ENCODE measurements around the gene TNFSF13. TPM values are rescaled to one million over a fixed set of nuclear protein-coding genes. Genes with fewer than 3 reads are reported as not detected.
A peak's percentile ranks its signal among the peaks of the same experiment; 100 is the strongest.

Gene TNFSF13
- total and polyA plus RNA-seq, 2 of the 8 experiments (the other 6 are each of a cell fraction or from before 2014, with no cell fraction given) = 2.1 to 2.6 TPM

- no peak overlapping the region for H4K5ac ChIP-seq (ENCODE audit: insufficient read length, low read depth, low read length)
- H3K18ac ChIP-seq (ENCODE audit: extremely low read depth, low read length) = no peak overlapping the region
- no peak overlapping the region for H2BK20ac ChIP-seq (ENCODE audit: low read length)
- H3K27ac ChIP-seq (ENCODE audit: low read depth, low read length) = no peak overlapping the region
- H3K9ac ChIP-seq (replicated peaks in 1 of 4; ENCODE audit: extremely low read depth in 1 of 4, low read depth in 3 of 4, low read length in 3 of 4) = no peak overlapping the region
- no peak overlapping the region for H3K56ac ChIP-seq (replicated peaks; ENCODE audit: insufficient read length, low read depth, low read length)
- no peaks in the 10 kb centered on the region for H3K9me3 ChIP-seq (ENCODE audit: insufficient read depth in 2 of 2, low read depth in 1 of 2, low read length in 1 of 2)
- DNase-seq (ENCODE audit: low read depth in 1 of 2, low spot score in 2 of 2) = peak in 1 of 2 experiments; percentile 49
- no peak overlapping the region for H2BK15ac ChIP-seq (ENCODE audit: low read length)
- peaks cover 6 to 31% (median 23%) of the 10 kb centered on the region in 4 experiments for H3K4me1 ChIP-seq (replicated peaks in 1 of 4; ENCODE audit: control insufficient read depth in 3 of 4, insufficient read depth in 4 of 4, low read length in 3 of 4)
- H3K4ac ChIP-seq (replicated peaks; ENCODE audit: insufficient read length, low read depth, low read length) = no peak overlapping the region
- no peaks in the 10 kb centered on the region; the same call in none of the 2 replicates for H3K79me1 ChIP-seq (ENCODE audit: low read depth, low read length)
- H2AK5ac ChIP-seq (ENCODE audit: low read depth, low read length) = no peak overlapping the region
- TF ChIP-seq POLR2A (IDR thresholded peaks at IDR 0.05; ENCODE audit: control extremely low read depth in 1 of 2, low read depth in 2 of 2, low read length in 2 of 2) (peak in 1 of 2 experiments; percentile 17; a peak in 1 of 3 replicates), BRCA1 (IDR thresholded peaks at IDR 0.05; ENCODE audit: low read depth, low read length) (no peak), RAD21 (IDR thresholded peaks at IDR 0.05 in 1 of 2, conservative IDR thresholded peaks at IDR 0.05 in 1 of 2; ENCODE audit: low read depth in 2 of 2, low read length in 2 of 2) (peak; percentile 33 to 35; a peak in 3 of 4 replicates), JUN (IDR thresholded peaks at IDR 0.05; ENCODE audit: low read depth, low read length) (no peak), CTCF (IDR thresholded peaks at IDR 0.05; ENCODE audit: control extremely low read depth in 1 of 3, insufficient read depth in 1 of 3, low read depth in 1 of 3, low read length in 3 of 3) (peak; percentile 23 to 64 (median 63); a peak in 3 of 4 replicates)
- no peak overlapping the region for H2BK120ac ChIP-seq (replicated peaks; ENCODE audit: low read depth, low read length)
- H3K23ac ChIP-seq (ENCODE audit: insufficient read length) = no peak overlapping the region
- peaks cover 24% of the 10 kb centered on the region; the same call in 1 of the 2 replicates for H3K23me2 ChIP-seq (ENCODE audit: low read depth, low read length)
- H4K8ac ChIP-seq (ENCODE audit: extremely low read depth, insufficient read depth, low read length) = no peak overlapping the region
- CTCF ChIA-PET (ENCODE audit: partially characterized antibody) = interaction anchor here (0.6 to 1.8 kb wide), 11 partner anchors 13 to 101 kb away, joined by 3 to 14 read pairs (median 3); partner anchors contain the start of genes FXR2 and TP53
- H2BK12ac ChIP-seq (ENCODE audit: low read depth, low read length) = no peak overlapping the region
- no peak overlapping the region for H4K91ac ChIP-seq (replicated peaks; ENCODE audit: insufficient read length, low read length)
- no peak overlapping the region; the same call in 1 of the 2 replicates for H2BK5ac ChIP-seq (ENCODE audit: low read depth, low read length)
- peaks cover under 1 to 14% (median 4%) of the 10 kb centered on the region in 4 experiments; a peak in 5 of 8 replicates for H3K36me3 ChIP-seq (ENCODE audit: control insufficient read depth in 2 of 4, insufficient read depth in 4 of 4, low read length in 3 of 4)
- WGBS, 2 experiments (ENCODE audit: extremely low coverage in 1 of 2, insufficient coverage in 1 of 2, insufficient read length in 1 of 2, insufficient replicate concordance in 2 of 2, low coverage in 1 of 2, low lambda C conversion rate in 2 of 2, missing lambda C conversion rate in 1 of 2) = 77% methylated on average over 9 of the region's 9 CpGs; no CpG with 5 or more reads in 1 of the 2 experiments
- no peaks in the 10 kb centered on the region for H3K27me3 ChIP-seq (replicated peaks in 1 of 4; ENCODE audit: control insufficient read depth in 3 of 4, extremely low read depth in 1 of 4, insufficient read depth in 3 of 4, low read length in 3 of 4)
- no peak overlapping the region; a peak in 1 of 4 replicates for H3K4me2 ChIP-seq (ENCODE audit: insufficient read depth in 1 of 2, low read depth in 2 of 2, low read length in 2 of 2)
- H3K14ac ChIP-seq (ENCODE audit: insufficient read length) = no peak overlapping the region
- FAIRE-seq = no peak
- no peaks in the 10 kb centered on the region for H3K79me2 ChIP-seq (ENCODE audit: control insufficient read depth in 1 of 2, insufficient read depth in 2 of 2, low read length in 2 of 2)
- peaks cover 0 to 2% of the 10 kb centered on the region in 2 experiments for H4K20me1 ChIP-seq (replicated peaks in 1 of 2; ENCODE audit: control insufficient read depth in 1 of 2, insufficient read depth in 2 of 2, low read length in 2 of 2)
- POLR2A ChIA-PET (ENCODE audit: partially characterized antibody) = interaction anchor here (0.6 to 28.5 kb wide), 8 partner anchors 14 to 100 kb away, joined by 3 to 1144 read pairs (median 28); partner anchors contain the start of genes CD68, SAT2, SENP3 and TNFSF12
- H2AFZ ChIP-seq (ENCODE audit: low read length) = no peak overlapping the region
- H3K4me3 ChIP-seq (ENCODE audit: extremely low read depth in 1 of 4, insufficient read depth in 2 of 4, low read depth in 3 of 4, low read length in 4 of 4) = no peak overlapping the region
Observed at GRCh38 chr17:7586673-7587419, 28.3 kb downstream of the TNFSF13 start.

Measured in H1 (cell line).